Measurements from ENCODE around the gene ANK2.
"Not testable (repeated sequence)": the region's sequence is repeated elsewhere in the genome, so short reads cannot be mapped to it uniquely, and the experiment has no call there.

Gene ANK2

DNA sequence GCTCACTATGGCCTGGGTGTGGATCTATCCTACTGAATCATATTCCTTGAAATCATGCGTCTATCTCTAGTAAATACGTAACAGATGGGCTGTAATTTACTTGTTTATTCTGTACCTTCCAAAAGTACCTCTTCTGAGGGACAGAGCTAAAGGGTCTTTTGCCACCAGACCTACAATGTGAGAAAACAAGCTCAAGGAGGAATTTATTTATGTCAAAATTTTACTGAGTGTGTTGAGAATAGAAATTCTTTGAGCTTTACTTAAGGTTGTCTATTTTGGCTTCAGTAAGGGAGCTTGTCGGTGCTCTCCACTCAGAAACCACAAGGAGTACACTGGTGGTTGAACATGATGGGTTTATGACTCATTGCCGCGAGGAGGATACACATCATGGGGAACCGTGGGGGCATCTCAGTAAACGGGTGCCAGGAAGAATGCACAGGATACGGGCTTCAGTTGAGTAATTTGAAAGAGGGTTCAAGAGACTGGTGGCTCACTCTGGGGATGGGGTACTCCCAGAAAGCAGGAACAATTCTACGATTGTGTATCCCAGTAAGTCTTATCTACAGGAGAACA, 3.0 kb downstream of the ANK2 start:
- DNase-seq (ENCODE audit: low read depth) = no peak

- DNase-seq (ENCODE audit: low read depth) = no peak
These were observed 4.4 kb downstream of the ANK2 start for GRCh38 chr4:113053883-113054282.

GRCh38 chr4:113056318-113056717, 6.9 kb downstream of the ANK2 start:
- no peak for DNase-seq (ENCODE audit: low read depth)

DNA sequence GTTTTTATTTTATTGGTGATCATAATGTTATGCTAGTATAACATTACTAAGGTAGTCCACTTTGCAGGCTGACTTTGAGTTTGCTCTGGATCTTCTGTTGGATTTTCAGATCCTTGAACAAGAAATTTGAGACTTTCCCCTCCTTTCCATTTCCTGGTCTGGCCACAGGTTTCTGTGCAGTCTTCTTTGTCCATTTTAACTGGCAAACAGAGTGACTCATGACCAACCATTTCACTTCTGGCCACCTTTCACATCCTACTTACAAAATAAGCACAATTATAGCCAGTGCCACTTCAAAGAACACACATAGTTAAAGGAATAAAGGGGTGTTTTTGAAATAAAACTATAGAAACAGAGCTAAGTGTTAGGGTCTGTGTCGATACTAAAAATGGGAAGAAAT, 8.4 kb downstream of the ANK2 start:
- no peak for DNase-seq (ENCODE audit: low read depth)

- DNase-seq (ENCODE audit: low read depth) = no peak
These were observed 10.2 kb downstream of the ANK2 start for GRCh38 chr4:113059449-113060182.

DNA sequence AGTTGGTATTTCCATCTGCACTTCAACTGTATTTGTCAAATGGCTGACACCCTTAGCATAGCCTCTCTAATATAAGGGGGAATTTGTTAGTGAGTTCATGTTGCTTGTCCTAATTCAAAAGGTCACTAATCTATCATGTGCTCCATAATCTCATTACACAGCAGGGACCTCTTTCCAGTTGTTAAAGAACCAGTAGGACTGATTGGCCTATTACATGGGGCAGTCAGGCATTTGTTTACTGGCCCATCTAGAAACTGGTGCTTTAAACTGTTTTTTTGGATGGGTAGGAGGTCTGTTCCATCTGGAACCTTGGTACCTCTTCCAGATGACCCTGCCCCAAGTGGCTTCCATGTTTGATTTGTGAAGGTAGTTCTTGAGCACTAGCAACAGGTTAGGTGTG, 11.4 kb downstream of the ANK2 start:
- no peak for DNase-seq (ENCODE audit: low read depth)

GRCh38 chr4:113064244-113064643, 14.8 kb downstream of the ANK2 start:
- DNase-seq (ENCODE audit: low read depth) = no peak

- DNase-seq (ENCODE audit: low read depth) = no peak
These were observed 16.2 kb downstream of the ANK2 start for GRCh38 chr4:113065629-113066028.

DNA sequence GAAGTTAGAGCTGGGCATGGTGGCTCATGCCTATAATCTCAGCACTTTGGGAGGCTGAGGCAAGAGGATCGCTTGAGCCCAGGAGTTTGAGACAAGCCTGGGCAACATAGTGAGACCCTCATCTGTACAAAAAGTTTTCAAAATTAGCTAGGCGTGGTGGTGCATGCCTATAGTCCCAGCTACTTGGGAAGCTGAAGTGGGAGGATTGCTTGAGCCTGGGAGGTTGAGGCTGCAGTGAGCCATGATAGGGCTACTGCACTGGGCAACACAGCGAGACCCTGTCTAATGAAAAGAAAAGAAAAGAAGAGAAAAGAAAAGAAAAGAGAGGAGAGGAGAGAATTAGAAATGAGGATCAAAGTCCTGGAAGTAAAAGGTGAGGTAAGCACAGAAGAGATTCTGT, 19.3 kb downstream of the ANK2 start:
- not testable (repeated sequence) for DNase-seq (ENCODE audit: low read depth)

- no peak for DNase-seq (ENCODE audit: low read depth)
These were observed 19.9 kb downstream of the ANK2 start for GRCh38 chr4:113069212-113069892.

- no peak for DNase-seq (ENCODE audit: low read depth)
These were observed 21.3 kb downstream of the ANK2 start for GRCh38 chr4:113070755-113071154.

DNA sequence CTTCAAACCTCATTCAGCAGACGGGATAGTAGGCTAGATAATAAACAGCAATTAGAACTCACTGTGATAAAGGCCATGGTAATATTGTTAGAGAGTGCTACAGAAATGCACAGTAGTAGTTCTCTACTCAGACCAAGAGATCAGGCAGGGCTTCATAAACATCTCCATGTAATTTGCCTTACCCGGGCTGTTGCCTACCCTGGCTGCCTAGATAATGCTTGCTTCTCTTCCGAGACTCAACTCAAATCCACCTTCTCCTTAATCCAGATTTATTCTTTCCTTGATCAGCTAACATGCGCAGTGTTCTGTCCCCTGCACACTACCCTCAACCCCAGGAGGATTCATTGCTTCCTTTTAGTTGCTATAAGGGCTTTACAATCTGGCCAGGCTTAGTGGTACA, 21.8 kb downstream of the ANK2 start:
- DNase-seq (ENCODE audit: low read depth) = no peak

DNA sequence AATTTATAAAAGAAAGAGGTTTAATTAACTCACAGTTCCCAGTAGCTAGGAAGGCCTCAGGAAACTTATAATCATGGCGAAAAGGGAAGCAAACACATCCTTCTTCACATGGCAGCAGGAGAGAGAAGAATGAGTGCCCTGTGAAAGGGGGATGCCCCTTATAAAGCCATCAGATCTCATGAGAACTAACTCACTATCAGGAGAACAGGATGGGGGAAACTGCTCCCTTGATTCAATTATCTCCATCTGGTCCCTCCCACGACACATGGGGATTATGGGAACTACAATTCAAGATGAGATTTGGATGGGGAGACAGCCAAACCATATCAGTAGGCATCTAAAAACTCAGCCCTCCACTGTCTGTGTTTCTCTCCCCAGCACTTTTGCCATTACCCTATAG, 22.4 kb downstream of the ANK2 start:
- DNase-seq (ENCODE audit: low read depth) = no peak

DNA sequence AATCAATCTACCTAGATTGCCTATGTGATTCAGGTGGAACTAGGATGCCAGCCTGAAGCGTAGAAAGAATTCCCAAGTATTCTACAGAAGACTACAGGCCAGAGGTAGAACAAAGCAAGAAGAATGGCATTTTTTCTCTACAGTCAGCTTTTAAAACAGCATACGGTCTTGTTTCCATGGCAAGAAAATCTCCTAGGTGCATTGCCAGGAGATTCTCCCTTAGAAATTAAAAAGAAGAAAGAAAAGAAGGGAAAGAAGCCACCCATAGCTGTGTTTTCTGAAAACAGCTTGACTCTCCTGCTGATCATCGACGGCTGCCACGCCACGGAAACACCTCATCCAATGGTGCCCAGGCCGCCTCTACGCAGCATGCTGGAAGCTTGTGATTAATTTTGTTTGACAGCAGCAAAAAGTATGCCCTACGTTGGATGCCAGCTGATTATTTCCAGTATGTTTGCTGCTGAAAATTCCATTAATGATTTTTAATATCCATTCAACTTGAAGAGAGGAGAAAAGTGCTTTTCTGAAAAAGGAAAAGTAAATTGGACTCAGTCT, 24.1 kb downstream of the ANK2 start:
- no peak for DNase-seq (ENCODE audit: low read depth)

DNA sequence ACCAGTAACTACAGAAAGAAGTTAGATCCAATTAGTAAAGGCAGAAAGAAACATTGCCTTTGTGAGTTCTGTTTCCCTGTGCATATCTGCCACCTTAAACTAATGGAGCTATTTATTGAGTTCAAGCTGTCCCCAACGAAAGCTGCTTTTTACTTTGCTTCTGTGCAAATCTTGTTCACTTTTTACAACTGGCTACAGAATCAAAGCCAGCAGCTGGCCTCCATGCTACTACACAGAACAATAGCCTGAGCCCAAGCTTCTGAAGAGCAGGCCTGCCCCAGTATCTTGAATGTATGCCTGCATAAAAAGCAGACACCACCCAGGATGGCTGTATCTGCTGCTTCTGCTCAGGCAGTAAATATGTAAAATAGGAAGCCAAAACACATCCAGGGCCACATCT, 28.1 kb downstream of the ANK2 start:
- no peak for DNase-seq (ENCODE audit: low read depth)

GRCh38 chr4:113078066-113078465, 28.6 kb downstream of the ANK2 start:
- DNase-seq (ENCODE audit: low read depth) = no peak

- no peak for DNase-seq (ENCODE audit: low read depth)
These were observed 30.6 kb downstream of the ANK2 start for GRCh38 chr4:113080050-113080449.

GRCh38 chr4:113080624-113081023, 31.2 kb downstream of the ANK2 start:
- no peak for DNase-seq (ENCODE audit: low read depth)

DNA sequence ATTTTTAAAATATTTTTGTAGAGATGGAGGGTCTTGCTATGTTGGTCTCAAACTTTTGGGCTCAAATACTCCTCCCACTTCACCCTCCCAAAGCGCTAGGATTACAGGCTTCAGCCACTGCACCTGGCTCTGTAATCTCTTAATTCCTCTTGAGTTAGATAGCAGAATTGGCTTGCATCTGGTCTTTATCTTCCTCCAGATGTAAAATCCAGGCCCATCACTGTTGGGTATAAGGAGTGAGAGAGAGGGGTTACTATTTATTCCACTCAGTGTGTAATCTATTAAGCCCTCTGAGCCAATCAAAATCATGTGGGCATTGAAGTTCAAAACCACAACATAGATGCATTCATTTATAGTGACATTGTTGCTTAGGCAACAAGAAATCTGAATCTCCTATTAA, 33.9 kb downstream of the ANK2 start:
- DNase-seq (ENCODE audit: low read depth) = no peak

DNA sequence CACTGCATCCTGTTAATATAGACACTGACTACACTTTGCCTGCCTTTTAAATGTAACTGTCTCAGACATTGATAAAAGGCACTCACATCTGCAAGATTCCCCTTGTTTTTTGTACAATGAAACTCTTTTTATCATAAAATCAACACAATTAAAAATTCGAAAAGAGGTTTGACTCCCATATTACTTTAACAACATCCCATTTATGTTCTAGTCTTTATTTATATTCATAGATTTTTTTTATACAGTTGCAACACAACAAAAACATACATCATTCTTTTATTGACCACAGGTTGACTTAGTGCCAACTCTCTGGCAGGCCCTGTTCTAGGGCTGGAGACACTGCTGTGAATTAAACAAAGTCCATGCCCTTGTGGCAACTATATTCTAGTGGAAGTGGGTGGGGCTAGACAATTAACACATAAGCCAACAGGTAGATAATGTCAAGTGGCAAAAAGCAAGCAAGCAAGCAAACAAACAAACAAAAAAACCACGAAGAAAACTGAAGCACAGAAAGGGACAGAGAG, 36.8 kb downstream of the ANK2 start:
- DNase-seq (ENCODE audit: low read depth) = no peak

- DNase-seq (ENCODE audit: low read depth) = no peak
These were observed 38.6 kb downstream of the ANK2 start for GRCh38 chr4:113088050-113088449.

- no peak for DNase-seq (ENCODE audit: low read depth)
These were observed 41.5 kb downstream of the ANK2 start for GRCh38 chr4:113090954-113091353.

DNA sequence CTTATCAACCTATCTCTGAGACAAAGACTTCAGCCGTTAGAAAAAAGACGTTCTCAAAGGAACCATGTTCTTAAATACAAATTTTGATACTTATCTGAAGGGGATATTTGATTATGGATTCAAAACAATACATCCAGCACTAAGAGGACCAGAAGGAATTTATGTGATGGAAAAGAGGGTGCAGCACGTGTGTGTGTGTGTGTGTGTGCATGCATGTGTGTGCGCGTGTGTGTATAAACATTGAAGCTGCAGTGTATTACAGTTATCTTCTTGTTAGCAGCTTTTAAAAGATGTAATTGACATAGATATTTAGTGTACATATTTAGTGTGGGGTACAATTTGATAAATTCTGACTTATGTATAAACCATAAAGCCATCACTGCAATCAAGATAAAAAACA, 44.9 kb downstream of the ANK2 start:
- no peak for DNase-seq (ENCODE audit: low read depth)
